ENCODE results near the gene MRPL34.
A peak's percentile ranks its signal among the peaks of the same experiment; 100 is the strongest.

Gene MRPL34

GRCh38 chr19:17303167-17303939 is 2.3 kb upstream of the MRPL34 start, which contains the start of gene ABHD8:
TSS of gene ABHD8 (minus strand) at chr19:17303425. CDS start at chr19:17301616, 1,809 bp downstream.
- Histone ChIP-seq H3K4me3 (ENCODE audit: control insufficient read depth in 1 of 7, extremely low read depth in 1 of 7, insufficient read depth in 4 of 7, low read depth in 2 of 7, low read length in 6 of 7) (peak within 1 kb of the TSS; percentile 23 to 85 (median 73)), H3K36me3 (ENCODE audit: control insufficient read depth in 4 of 4, insufficient read depth in 4 of 4, low read length in 3 of 4) (peaks cover 0 to 21% (median 12%) of the 10 kb centered on the region in 4 experiments), H3K9me3 (ENCODE audit: control extremely low read depth in 1 of 5, control insufficient read depth in 4 of 5, insufficient read depth in 2 of 5, low read depth in 1 of 5, low read length in 4 of 5) (peaks cover 0 to 4% (median 0%) of the 10 kb centered on the region in 5 experiments), H3K27ac (ENCODE audit: insufficient read depth in 1 of 2, low read depth in 1 of 2, low read length in 2 of 2, poor library complexity in 1 of 2, severe bottlenecking in 2 of 2) (peak within 1 kb of the TSS in 1 of 2 experiments; percentile 75), H3K4me1 (ENCODE audit: control extremely low read depth in 1 of 4, control insufficient read depth in 4 of 4, insufficient read depth in 4 of 4, low read length in 3 of 4) (peaks cover 8 to 41% (median 32%) of the 10 kb centered on the region in 4 experiments), H3K27me3 (replicated peaks in 2 of 5; ENCODE audit: control insufficient read depth in 4 of 5, insufficient read depth in 5 of 5, low read length in 4 of 5) (no peaks in the 10 kb centered on the region)
- WGBS (ENCODE audit: insufficient coverage): 2% methylated on average over 42 of the region's 52 CpGs
- POLR2A ChIA-PET: no interaction called here
- peak; percentile 95 to 97 (median 97) for DNase-seq
- CTCF ChIA-PET: interaction anchor here (1.3 to 2.7 kb wide), 2 partner anchors 11 to 30 kb away, joined by 7 to 11 read pairs; no protein-coding TSS in a partner anchor

DNA sequence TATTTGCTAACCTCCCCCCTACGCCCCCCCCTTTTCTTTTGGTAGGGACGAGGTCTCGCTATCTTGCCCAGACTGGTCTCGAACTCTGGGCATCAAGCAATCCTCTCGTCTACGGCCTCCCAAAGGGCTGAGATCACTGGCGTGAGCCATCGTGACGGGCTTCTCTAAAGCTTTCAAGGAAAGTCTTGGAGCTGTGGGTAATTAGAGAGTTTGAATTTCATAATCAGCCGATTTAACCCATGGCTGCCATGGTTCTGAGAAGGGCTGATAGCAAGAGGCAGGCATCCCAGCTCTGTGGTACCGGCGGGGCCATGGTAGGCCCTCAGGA is 1.8 kb upstream of the MRPL34 start:
- Histone ChIP-seq H3K4me1 (ENCODE audit: control extremely low read depth in 1 of 4, control insufficient read depth in 4 of 4, insufficient read depth in 4 of 4, low read length in 3 of 4) (peaks cover 8 to 41% (median 32%) of the 10 kb centered on the region in 4 experiments), H3K27ac (ENCODE audit: insufficient read depth in 1 of 2, low read depth in 1 of 2, low read length in 2 of 2, poor library complexity in 1 of 2, severe bottlenecking in 2 of 2) (peak overlapping the region in 1 of 2 experiments; percentile 54), H3K36me3 (ENCODE audit: control insufficient read depth in 4 of 4, insufficient read depth in 4 of 4, low read length in 3 of 4) (peaks cover 0 to 17% (median 8%) of the 10 kb centered on the region in 4 experiments), H3K9me3 (ENCODE audit: control extremely low read depth in 1 of 5, control insufficient read depth in 4 of 5, insufficient read depth in 2 of 5, low read depth in 1 of 5, low read length in 4 of 5) (no peaks in the 10 kb centered on the region), H3K4me3 (ENCODE audit: control insufficient read depth in 1 of 7, extremely low read depth in 1 of 7, insufficient read depth in 4 of 7, low read depth in 2 of 7, low read length in 6 of 7) (no peak overlapping the region), H3K27me3 (replicated peaks in 2 of 5; ENCODE audit: control insufficient read depth in 4 of 5, insufficient read depth in 5 of 5, low read length in 4 of 5) (no peaks in the 10 kb centered on the region)
- DNase-seq: no peak
- 97% methylated on average over 12 of the region's 12 CpGs for WGBS (ENCODE audit: insufficient coverage)
- CTCF ChIA-PET: interaction anchor here (0.7 to 2.7 kb wide), 3 partner anchors 11 to 29 kb away, joined by 3 to 11 read pairs (median 7); partner anchors contain the start of gene ANKLE1
- POLR2A ChIA-PET: no interaction called here

- POLR2A ChIA-PET: interaction anchor here (0.7 to 1.6 kb wide), 2 partner anchors 10 to 17 kb away, joined by 3 read pairs; no protein-coding TSS in a partner anchor
- CTCF ChIA-PET: interaction anchor here (0.7 to 2.7 kb wide), 9 partner anchors 9 to 127 kb away, joined by 3 to 11 read pairs (median 3); partner anchors contain the start of gene ANKLE1
- WGBS (ENCODE audit: insufficient coverage): 96% methylated on average over 9 of the region's 12 CpGs
- H3K4me3 ChIP-seq (ENCODE audit: control insufficient read depth in 1 of 7, extremely low read depth in 1 of 7, insufficient read depth in 4 of 7, low read depth in 2 of 7, low read length in 6 of 7): peak overlapping the region in 2 of 7 experiments; percentile 86 to 88
- H3K9me3 ChIP-seq (ENCODE audit: control extremely low read depth in 1 of 5, control insufficient read depth in 4 of 5, insufficient read depth in 2 of 5, low read depth in 1 of 5, low read length in 4 of 5): no peaks in the 10 kb centered on the region
- H3K27ac ChIP-seq (ENCODE audit: insufficient read depth in 1 of 2, low read depth in 1 of 2, low read length in 2 of 2, poor library complexity in 1 of 2, severe bottlenecking in 2 of 2): no peak overlapping the region
- H3K36me3 ChIP-seq (ENCODE audit: control insufficient read depth in 4 of 4, insufficient read depth in 4 of 4, low read length in 3 of 4): peaks cover 0 to 16% (median 8%) of the 10 kb centered on the region in 4 experiments
- H3K4me1 ChIP-seq (ENCODE audit: control extremely low read depth in 1 of 4, control insufficient read depth in 4 of 4, insufficient read depth in 4 of 4, low read length in 3 of 4): peaks cover 8 to 41% (median 33%) of the 10 kb centered on the region in 4 experiments
- no peaks in the 10 kb centered on the region for H3K27me3 ChIP-seq (replicated peaks in 2 of 5; ENCODE audit: control insufficient read depth in 4 of 5, insufficient read depth in 5 of 5, low read length in 4 of 5)
- peak in 1 of 3 donors; percentile 10 for DNase-seq
Observed at GRCh38 chr19:17304386-17305215, 1.1 kb upstream of the MRPL34 start.

DNA sequence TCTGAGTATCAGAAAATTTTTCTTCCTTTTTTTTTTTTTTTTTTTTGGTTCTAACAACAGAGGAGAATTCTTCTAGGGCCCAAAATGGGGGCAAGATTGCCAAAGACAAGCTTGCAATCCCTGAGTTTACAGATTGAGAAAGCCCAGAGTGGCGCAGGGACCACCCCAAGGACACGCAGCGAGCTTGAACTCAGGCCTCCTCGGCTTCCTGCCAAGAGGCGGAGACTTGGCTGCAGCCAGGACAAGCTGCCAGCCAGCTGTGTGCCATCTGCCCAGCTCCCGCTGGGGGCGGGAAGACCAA is 506 bp upstream of the MRPL34 start:
- peaks cover 8 to 46% (median 39%) of the 10 kb centered on the region in 4 experiments for H3K4me1 ChIP-seq (ENCODE audit: control extremely low read depth in 1 of 4, control insufficient read depth in 4 of 4, insufficient read depth in 4 of 4, low read length in 3 of 4)
- H3K4me3 ChIP-seq (ENCODE audit: control insufficient read depth in 1 of 7, extremely low read depth in 1 of 7, insufficient read depth in 4 of 7, low read depth in 2 of 7, low read length in 6 of 7): peak overlapping the region in 3 of 7 experiments; percentile 86 to 98 (median 88)
- no peak overlapping the region for H3K27ac ChIP-seq (ENCODE audit: insufficient read depth in 1 of 2, low read depth in 1 of 2, low read length in 2 of 2, poor library complexity in 1 of 2, severe bottlenecking in 2 of 2)
- H3K9me3 ChIP-seq (ENCODE audit: control extremely low read depth in 1 of 5, control insufficient read depth in 4 of 5, insufficient read depth in 2 of 5, low read depth in 1 of 5, low read length in 4 of 5): no peaks in the 10 kb centered on the region
- no peak for DNase-seq
- H3K36me3 ChIP-seq (ENCODE audit: control insufficient read depth in 4 of 4, insufficient read depth in 4 of 4, low read length in 3 of 4): peaks cover 0 to 16% (median 7%) of the 10 kb centered on the region in 4 experiments
- CTCF ChIA-PET: interaction anchor here (0.7 to 1.4 kb wide), 6 partner anchors 10 to 127 kb away, joined by 3 to 9 read pairs (median 3); no protein-coding TSS in a partner anchor
- 4% methylated on average over 7 of the region's 7 CpGs for WGBS (ENCODE audit: insufficient coverage)
- POLR2A ChIA-PET: interaction anchor here (0.7 to 1.6 kb wide), 2 partner anchors 11 to 16 kb away, joined by 3 read pairs; no protein-coding TSS in a partner anchor
- no peaks in the 10 kb centered on the region for H3K27me3 ChIP-seq (replicated peaks in 2 of 5; ENCODE audit: control insufficient read depth in 4 of 5, insufficient read depth in 5 of 5, low read length in 4 of 5)

DNA sequence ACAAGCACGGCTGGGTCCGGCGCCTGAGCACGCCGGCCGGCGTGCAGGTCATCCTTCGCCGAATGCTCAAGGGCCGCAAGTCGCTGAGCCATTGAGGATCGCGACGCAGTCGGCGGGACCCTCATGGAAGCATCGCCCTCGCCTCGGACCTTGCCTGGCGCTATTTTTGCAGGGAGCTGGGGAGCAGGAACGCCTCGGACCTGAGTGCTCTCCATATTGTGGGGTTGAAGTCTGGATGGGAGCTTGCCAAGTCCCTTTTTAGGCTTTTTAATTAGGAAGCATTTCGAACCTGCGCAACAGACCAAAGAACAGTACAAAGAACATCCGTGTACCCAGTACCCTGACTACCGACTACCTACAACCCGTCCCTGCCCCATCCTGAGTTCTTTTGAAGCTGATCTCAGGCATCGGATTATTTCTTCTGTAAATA is 628 bp downstream of the MRPL34 start:
- peak overlapping the region; percentile 70 to 81 for H3K27ac ChIP-seq (ENCODE audit: insufficient read depth in 1 of 2, low read depth in 1 of 2, low read length in 2 of 2, poor library complexity in 1 of 2, severe bottlenecking in 2 of 2)
- peak overlapping the region; percentile 66 to 98 (median 86) for H3K4me3 ChIP-seq (ENCODE audit: control insufficient read depth in 1 of 7, extremely low read depth in 1 of 7, insufficient read depth in 4 of 7, low read depth in 2 of 7, low read length in 6 of 7)
- H3K9me3 ChIP-seq (ENCODE audit: control extremely low read depth in 1 of 5, control insufficient read depth in 4 of 5, insufficient read depth in 2 of 5, low read depth in 1 of 5, low read length in 4 of 5): no peaks in the 10 kb centered on the region
- ChIA-PET POLR2A (interaction anchor here (1.0 kb wide), 1 partner anchor 18 kb away, joined by 5 read pairs; no protein-coding TSS in a partner anchor), CTCF (interaction anchor here (0.9 to 1.8 kb wide), 4 partner anchors 12 to 41 kb away, joined by 3 to 8 read pairs (median 4); no protein-coding TSS in a partner anchor)
- peaks cover 0 to 7% (median 1%) of the 10 kb centered on the region in 4 experiments for H3K36me3 ChIP-seq (ENCODE audit: control insufficient read depth in 4 of 4, insufficient read depth in 4 of 4, low read length in 3 of 4)
- DNase-seq: no peak
- peaks cover 13 to 51% (median 45%) of the 10 kb centered on the region in 4 experiments for H3K4me1 ChIP-seq (ENCODE audit: control extremely low read depth in 1 of 4, control insufficient read depth in 4 of 4, insufficient read depth in 4 of 4, low read length in 3 of 4)
- H3K27me3 ChIP-seq (replicated peaks in 2 of 5; ENCODE audit: control insufficient read depth in 4 of 5, insufficient read depth in 5 of 5, low read length in 4 of 5): no peaks in the 10 kb centered on the region
- WGBS (ENCODE audit: insufficient coverage): 7% methylated on average over 25 of the region's 28 CpGs

DNA sequence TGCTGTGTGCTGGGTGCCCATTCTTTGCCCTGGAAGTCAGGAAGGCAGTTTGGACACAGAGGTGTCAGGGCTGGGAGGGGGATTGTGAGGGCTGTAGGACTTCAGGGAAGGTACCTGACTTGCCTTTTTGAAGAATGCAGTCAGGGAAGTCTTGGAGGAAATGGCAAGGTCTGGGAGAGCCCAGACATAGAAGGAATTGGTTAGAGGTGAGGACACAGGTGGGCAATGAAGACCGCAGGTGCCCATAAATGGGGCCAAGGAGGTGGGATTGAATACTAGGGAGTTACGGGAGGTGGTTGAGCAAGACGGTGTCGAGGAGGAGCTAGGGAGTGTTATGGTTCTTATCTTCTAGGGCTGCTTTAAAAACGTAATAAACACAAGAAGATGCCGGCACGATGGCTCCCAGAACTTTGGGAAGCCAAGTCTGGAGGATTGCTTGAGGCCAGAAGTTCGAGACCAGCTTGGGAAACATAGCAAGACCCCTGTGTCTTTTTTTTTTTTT is 2.3 kb downstream of the MRPL34 start:
- Histone ChIP-seq H3K27ac (ENCODE audit: insufficient read depth in 1 of 2, low read depth in 1 of 2, low read length in 2 of 2, poor library complexity in 1 of 2, severe bottlenecking in 2 of 2) (no peak overlapping the region), H3K4me1 (ENCODE audit: control extremely low read depth in 1 of 4, control insufficient read depth in 4 of 4, insufficient read depth in 4 of 4, low read length in 3 of 4) (peaks cover 13 to 41% (median 34%) of the 10 kb centered on the region in 4 experiments), H3K27me3 (replicated peaks in 2 of 5; ENCODE audit: control insufficient read depth in 4 of 5, insufficient read depth in 5 of 5, low read length in 4 of 5) (no peaks in the 10 kb centered on the region), H3K4me3 (ENCODE audit: control insufficient read depth in 1 of 7, extremely low read depth in 1 of 7, insufficient read depth in 4 of 7, low read depth in 2 of 7, low read length in 6 of 7) (no peak overlapping the region), H3K9me3 (ENCODE audit: control extremely low read depth in 1 of 5, control insufficient read depth in 4 of 5, insufficient read depth in 2 of 5, low read depth in 1 of 5, low read length in 4 of 5) (no peaks in the 10 kb centered on the region), H3K36me3 (ENCODE audit: control insufficient read depth in 4 of 4, insufficient read depth in 4 of 4, low read length in 3 of 4) (peaks cover 0 to 15% (median 8%) of the 10 kb centered on the region in 4 experiments)
- DNase-seq: no peak
- 97% methylated on average over 7 of the region's 8 CpGs for WGBS (ENCODE audit: insufficient coverage)
- POLR2A ChIA-PET: no interaction called here
- CTCF ChIA-PET: interaction anchor here (0.7 to 1.8 kb wide), 4 partner anchors 15 to 40 kb away, joined by 3 to 8 read pairs (median 4); no protein-coding TSS in a partner anchor

Measured in common myeloid progenitor, CD34-positive (primary cell).